ENCODE data around the gene MORN3. TPM values are rescaled to one million over a fixed set of nuclear protein-coding genes. Genes with fewer than 3 reads are reported as not detected.
A peak's percentile ranks its signal among the peaks of the same experiment; 100 is the strongest.
"Not testable (repeated sequence)": the region's sequence is repeated elsewhere in the genome, so short reads cannot be mapped to it uniquely, and the experiment has no call there.

MORN3 gene
- total RNA-seq, 2 donors from 2014 or later, result 1.4 to 1.6 TPM

- H3K9me3 Mint-ChIP-seq, result no peaks in the 10 kb centered on the region
- peak overlapping the region; percentile 55 for H3K27ac Mint-ChIP-seq
- WGBS, 2 experiments (ENCODE audit: insufficient coverage in 1 of 2, insufficient read length in 1 of 2), result 92 to 98% methylated on average over 4 to 10 of the region's 10 CpGs
- H3K4me1 Mint-ChIP-seq, result peaks cover 13% of the 10 kb centered on the region
- TF ChIP-seq, protein P1, sequence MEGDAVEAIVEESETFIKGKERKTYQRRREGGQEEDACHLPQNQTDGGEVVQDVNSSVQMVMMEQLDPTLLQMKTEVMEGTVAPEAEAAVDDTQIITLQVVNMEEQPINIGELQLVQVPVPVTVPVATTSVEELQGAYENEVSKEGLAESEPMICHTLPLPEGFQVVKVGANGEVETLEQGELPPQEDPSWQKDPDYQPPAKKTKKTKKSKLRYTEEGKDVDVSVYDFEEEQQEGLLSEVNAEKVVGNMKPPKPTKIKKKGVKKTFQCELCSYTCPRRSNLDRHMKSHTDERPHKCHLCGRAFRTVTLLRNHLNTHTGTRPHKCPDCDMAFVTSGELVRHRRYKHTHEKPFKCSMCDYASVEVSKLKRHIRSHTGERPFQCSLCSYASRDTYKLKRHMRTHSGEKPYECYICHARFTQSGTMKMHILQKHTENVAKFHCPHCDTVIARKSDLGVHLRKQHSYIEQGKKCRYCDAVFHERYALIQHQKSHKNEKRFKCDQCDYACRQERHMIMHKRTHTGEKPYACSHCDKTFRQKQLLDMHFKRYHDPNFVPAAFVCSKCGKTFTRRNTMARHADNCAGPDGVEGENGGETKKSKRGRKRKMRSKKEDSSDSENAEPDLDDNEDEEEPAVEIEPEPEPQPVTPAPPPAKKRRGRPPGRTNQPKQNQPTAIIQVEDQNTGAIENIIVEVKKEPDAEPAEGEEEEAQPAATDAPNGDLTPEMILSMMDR (conservative IDR thresholded peaks at IDR 0.05), result no peak
- no peaks in the 10 kb centered on the region for H3K27me3 Mint-ChIP-seq (ENCODE audit: insufficient read depth)
- peak; percentile 60 for DNase-seq
- Histone ChIP-seq H3K27ac (ENCODE audit: low read depth, low read length) (no peak overlapping the region), H3K27me3 (ENCODE audit: control insufficient read depth, insufficient read depth, low read length, poor library complexity, severe bottlenecking) (no peaks in the 10 kb centered on the region), H3K9me3 (ENCODE audit: control insufficient read depth, low read length) (no peaks in the 10 kb centered on the region), H3K4me3 (ENCODE audit: low read length) (no peak overlapping the region), H3K4me1 (ENCODE audit: control insufficient read depth, insufficient read depth, low read length) (peaks cover 8% of the 10 kb centered on the region), H3K36me3 (ENCODE audit: control insufficient read depth, insufficient read depth, low read length) (peaks cover 39% of the 10 kb centered on the region), H3K9ac (ENCODE audit: extremely low read depth, low read length, poor library complexity, severe bottlenecking) (no peak overlapping the region)
- H3K4me3 Mint-ChIP-seq, result no peak overlapping the region
- H3K36me3 Mint-ChIP-seq (ENCODE audit: low read depth), result peaks cover 43% of the 10 kb centered on the region
Measured at GRCh38 chr12:121637231-121637914, 32.1 kb downstream of the MORN3 start.

DNA sequence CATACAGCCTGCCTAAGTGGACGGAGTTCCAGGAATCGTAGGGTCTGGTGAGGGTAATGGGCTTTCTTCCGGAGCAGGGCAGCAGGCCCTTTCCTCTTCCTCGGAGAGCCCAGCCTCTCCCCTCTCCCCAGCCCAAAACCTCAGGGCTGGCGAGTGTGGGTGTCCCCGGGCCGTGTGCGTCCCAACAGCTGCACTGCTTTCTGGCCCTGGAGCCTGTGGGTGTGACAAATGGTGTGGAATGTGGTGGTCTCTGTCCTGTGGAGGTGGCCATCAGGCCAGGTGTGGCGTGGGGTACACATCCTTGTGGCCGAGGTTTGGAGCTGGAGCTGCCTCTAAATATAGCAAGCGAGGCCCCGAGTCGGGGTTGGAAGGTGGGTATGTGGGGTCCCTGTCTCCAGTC, 34.6 kb downstream of the MORN3 start:
- Histone ChIP-seq H3K27ac (ENCODE audit: low read depth, low read length) (no peak overlapping the region), H3K36me3 (ENCODE audit: control insufficient read depth, insufficient read depth, low read length) (peaks cover 25% of the 10 kb centered on the region), H3K4me1 (ENCODE audit: control insufficient read depth, insufficient read depth, low read length) (peaks cover 14% of the 10 kb centered on the region), H3K9me3 (ENCODE audit: control insufficient read depth, low read length) (no peaks in the 10 kb centered on the region), H3K4me3 (ENCODE audit: low read length) (no peak overlapping the region), H3K9ac (ENCODE audit: extremely low read depth, low read length, poor library complexity, severe bottlenecking) (no peak overlapping the region), H3K27me3 (ENCODE audit: control insufficient read depth, insufficient read depth, low read length, poor library complexity, severe bottlenecking) (no peaks in the 10 kb centered on the region)
- WGBS, 2 experiments (ENCODE audit: insufficient coverage in 1 of 2, insufficient read length in 1 of 2), result 94% methylated on average over 13 of the region's 13 CpGs; no CpG with 5 or more reads in 1 of the 2 experiments
- Mint-ChIP-seq H3K36me3 (ENCODE audit: low read depth) (peaks cover 38% of the 10 kb centered on the region), H3K9me3 (no peaks in the 10 kb centered on the region), H3K27ac (peak overlapping the region; percentile 64), H3K4me3 (no peak overlapping the region), H3K27me3 (ENCODE audit: insufficient read depth) (no peaks in the 10 kb centered on the region), H3K4me1 (peaks cover 30% of the 10 kb centered on the region)
- peak; percentile 53 for DNase-seq
- TF ChIP-seq, protein P1 (conservative IDR thresholded peaks at IDR 0.05), result no peak

DNA sequence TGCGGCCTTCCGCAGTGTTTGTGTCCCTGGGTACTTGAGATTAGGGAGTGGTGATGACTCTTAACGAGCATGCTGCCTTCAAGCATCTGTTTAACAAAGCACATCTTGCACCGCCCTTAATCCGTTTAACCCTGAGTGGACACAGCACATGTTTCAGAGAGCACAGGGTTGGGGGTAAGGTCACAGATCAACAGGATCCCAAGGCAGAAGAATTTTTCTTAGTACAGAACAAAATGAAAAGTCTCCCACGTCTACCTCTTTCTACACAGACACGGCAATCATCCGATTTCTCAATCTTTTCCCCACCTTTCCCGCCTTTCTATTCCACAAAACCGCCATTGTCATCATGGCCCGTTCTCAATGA, 35.6 kb downstream of the MORN3 start:
- H3K4me3 ChIP-seq (ENCODE audit: low read length); H3K27ac Mint-ChIP-seq; H3K9me3 Mint-ChIP-seq; H3K27me3 ChIP-seq (ENCODE audit: control insufficient read depth, insufficient read depth, low read length, poor library complexity, severe bottlenecking); H3K27me3 Mint-ChIP-seq (ENCODE audit: insufficient read depth); H3K4me3 Mint-ChIP-seq; DNase-seq; H3K9ac ChIP-seq (ENCODE audit: extremely low read depth, low read length, poor library complexity, severe bottlenecking); H3K9me3 ChIP-seq (ENCODE audit: control insufficient read depth, low read length); H3K27ac ChIP-seq (ENCODE audit: low read depth, low read length): not testable (repeated sequence)
- peaks cover 39% of the 10 kb centered on the region for H3K36me3 Mint-ChIP-seq (ENCODE audit: low read depth)
- WGBS, 2 experiments (ENCODE audit: insufficient coverage in 1 of 2, insufficient read length in 1 of 2), result no CpG with 5 or more reads among the region's 11 CpGs
- Histone ChIP-seq H3K36me3 (ENCODE audit: control insufficient read depth, insufficient read depth, low read length) (peaks cover 23% of the 10 kb centered on the region), H3K4me1 (ENCODE audit: control insufficient read depth, insufficient read depth, low read length) (peaks cover 21% of the 10 kb centered on the region)
- peaks cover 37% of the 10 kb centered on the region for H3K4me1 Mint-ChIP-seq
